GM12874 (cell line): ENCODE data around the gene ZNF19.

Experiments used
- TF ChIP-seq, protein P1 (sequence below): IDR thresholded peaks from 2 replicates; pipeline ENCODE4 v1.5.1; 2011; ENCODE audit warnings: low read depth, mild to moderate bottlenecking, control low read depth, low read length, moderate library complexity; ENCODE audit not compliant: insufficient read depth

The ZNF19 gene

DNA sequence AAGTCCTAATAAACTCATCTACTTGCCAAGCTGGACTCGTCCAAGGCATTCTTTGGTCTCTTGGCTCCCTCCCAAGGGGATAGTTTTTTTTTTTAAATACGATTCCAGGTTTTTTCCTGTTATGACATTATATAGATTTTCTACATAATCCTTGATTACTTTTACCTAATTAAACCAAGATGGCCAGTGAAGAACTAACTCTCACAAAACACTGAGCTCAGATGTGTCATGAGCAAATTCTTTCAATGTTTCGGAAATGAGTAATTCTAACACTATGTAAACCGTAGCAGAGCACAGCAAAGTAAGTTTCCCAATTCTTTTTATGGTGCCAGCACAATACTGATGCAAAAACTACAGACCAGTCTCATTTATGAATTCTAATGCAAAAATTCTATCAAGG, 28.9 kb downstream of the ZNF19 start:
- TF ChIP-seq, protein P1, sequence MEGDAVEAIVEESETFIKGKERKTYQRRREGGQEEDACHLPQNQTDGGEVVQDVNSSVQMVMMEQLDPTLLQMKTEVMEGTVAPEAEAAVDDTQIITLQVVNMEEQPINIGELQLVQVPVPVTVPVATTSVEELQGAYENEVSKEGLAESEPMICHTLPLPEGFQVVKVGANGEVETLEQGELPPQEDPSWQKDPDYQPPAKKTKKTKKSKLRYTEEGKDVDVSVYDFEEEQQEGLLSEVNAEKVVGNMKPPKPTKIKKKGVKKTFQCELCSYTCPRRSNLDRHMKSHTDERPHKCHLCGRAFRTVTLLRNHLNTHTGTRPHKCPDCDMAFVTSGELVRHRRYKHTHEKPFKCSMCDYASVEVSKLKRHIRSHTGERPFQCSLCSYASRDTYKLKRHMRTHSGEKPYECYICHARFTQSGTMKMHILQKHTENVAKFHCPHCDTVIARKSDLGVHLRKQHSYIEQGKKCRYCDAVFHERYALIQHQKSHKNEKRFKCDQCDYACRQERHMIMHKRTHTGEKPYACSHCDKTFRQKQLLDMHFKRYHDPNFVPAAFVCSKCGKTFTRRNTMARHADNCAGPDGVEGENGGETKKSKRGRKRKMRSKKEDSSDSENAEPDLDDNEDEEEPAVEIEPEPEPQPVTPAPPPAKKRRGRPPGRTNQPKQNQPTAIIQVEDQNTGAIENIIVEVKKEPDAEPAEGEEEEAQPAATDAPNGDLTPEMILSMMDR = no peak

DNA sequence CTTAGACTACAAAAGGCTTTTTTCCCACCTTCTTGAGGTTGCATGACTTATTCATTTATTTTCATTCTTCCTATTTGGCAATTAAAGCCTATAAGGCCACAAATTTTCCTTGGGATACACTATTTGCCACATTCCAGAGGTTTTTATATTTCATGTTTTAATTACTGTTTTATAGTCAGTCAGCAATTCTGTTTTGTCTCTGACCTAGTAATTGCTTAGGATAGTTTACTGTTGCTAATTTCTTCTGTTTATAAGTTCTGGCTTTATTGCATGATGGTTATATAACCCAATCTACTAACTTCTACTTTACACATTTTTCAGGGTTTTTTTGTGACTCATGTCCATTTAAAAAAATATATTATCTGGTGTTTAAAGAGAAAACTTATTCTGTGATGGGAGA, 29.6 kb downstream of the ZNF19 start:
- TF ChIP-seq, protein P1 = no peak

DNA sequence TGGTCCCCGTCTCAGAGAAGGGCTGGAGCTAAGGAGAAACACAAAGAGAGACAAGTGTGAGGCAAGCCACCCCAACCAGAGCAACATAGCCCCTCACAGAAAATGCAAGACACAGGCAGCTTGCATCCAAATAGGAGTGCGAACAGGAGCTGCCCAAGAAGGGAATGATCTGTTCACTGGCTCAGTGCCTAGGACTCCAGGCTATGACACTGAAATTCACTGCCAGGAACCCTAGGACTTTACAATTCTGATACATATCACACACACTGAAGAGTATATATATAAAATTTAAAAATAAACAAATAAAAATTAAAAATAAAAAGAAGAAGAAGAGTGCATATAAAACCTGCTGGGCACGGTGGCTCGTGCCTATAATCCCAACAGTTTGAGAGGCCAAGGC, 32.3 kb downstream of the ZNF19 start:
- TF ChIP-seq, protein P1 = no peak

DNA sequence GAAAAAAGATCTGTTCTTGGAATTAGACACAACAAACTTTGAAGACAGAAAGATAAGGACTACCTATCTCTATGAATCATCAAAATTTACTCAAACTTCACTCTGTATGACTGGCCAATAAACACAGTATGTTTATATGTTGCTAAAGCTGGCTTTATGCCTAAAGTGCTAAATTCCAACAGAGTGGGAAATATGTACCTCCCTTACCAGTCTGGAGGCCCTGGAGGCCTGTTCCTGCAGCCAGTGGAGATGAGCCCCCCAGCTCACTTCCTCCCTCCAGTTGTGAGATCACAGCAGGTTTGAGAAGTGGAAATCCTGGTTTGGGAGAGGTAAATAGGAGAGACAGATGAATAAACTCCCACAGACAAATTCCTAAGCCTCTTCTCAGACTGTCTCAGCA, 36.1 kb downstream of the ZNF19 start:
- TF ChIP-seq, protein P1 = no peak

DNA sequence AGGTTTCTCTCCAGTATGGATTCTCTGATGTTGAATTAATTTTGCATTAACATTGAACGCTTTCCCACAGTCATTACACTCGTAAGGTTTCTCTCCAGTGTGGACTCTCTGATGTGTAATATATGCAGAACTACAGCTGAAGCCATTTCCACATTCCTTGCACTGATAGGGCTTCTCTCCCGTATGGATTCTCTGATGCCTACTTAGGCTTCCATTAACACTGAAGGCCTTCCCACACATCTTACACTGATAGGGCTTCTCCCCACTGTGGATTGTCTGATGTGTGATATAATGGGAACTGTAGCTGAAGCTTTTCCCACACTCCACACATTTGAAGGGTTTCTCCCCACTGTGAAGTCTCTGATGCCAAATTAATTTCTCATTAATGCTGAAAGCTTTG, 40.1 kb downstream of the ZNF19 start:
- TF ChIP-seq, protein P1 = no peak

DNA sequence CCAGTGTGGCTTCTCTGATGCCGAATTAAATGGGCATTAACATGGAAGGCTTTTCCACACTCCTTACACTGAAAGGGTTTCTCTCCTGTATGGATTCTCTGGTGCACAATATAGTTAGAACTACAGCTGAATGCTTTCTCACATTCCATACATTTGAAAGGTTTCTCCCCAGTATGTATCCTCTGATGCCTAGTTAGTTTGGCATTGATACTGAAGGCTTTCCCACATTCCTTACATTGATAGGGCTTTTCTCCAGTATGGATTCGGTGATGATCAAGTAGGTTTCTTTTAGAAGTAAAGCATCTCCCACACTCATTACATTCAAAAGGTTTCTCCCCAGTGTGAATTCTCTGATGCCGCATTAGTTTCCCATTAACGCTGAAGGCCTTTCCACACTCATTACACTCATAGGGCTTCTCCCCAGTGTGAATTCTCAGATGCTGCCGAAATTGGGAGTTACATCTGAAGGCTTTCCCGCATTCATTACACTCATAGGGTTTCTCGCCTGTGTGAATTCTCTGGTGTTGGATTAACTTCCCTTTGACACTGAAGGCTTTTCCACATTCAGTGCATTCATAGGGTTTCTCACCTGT, 40.8 kb downstream of the ZNF19 start:
- TF ChIP-seq, protein P1 = no peak

DNA sequence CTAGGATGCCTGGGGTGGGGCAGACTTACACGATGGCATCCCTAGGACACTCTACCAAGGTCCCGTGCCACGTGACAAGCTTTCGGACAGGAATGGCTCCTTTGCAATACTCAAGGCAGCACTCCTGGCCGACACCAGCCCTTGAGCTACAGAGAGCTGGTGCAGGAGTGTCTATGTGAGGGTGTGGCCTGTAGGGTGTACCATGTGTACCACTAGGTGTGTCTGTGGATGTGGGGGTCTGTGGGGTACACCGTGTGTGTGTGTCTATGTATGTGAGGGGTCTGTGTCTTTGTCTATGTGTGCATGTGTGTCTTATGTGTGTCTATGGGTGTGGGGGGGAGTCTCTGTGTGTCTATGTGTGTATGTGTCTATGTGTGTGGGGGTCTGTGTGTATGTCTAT, 45.4 kb downstream of the ZNF19 start:
- TF ChIP-seq, protein P1 = no peak

DNA sequence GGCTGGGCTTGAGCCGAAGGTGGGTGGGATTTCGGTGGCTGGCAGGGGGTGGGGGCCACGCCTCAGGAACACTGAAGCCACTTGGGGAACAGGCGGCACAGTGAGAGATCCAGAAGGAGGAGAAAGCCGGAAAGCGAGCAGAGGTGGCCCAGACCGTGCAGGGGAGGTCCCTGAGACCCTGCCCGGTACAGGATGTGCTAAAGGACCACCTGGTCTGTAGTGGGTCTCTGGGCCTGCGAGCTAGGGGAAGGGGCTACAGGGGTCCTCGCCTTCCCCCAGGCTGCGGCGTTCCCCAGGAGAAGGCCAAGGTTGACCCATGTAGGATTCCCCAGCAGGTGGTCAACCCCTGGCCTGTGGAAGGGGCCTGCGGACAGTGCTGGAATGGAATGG, 47.1 kb downstream of the ZNF19 start, which contains the start of gene TLE7:
Gene TLE7 (minus strand): TSS at position 4 of the 390 bp plus-strand sequence. CDS start 8,730 bp downstream, outside the sequence.
- TF ChIP-seq, protein P1 = no peak
